ENCODE results near the gene NDUFS7. TPM values are rescaled to one million over a fixed set of nuclear protein-coding genes. Genes with fewer than 3 reads are reported as not detected.

NDUFS7 gene
- total RNA-seq, 3 donors from 2014 or later (not counting 1 experiment from before 2014, with no cell fraction given) = 60.8 to 67.9 (median 66.6) TPM

GRCh38 chr19:1434040-1434366, 50.3 kb downstream of the NDUFS7 start:
- no peaks in the 10 kb centered on the region for H3K9me3 ChIP-seq (ENCODE audit: control insufficient read depth, insufficient read depth, low read length)
- no peaks in the 10 kb centered on the region for H3K27me3 Mint-ChIP-seq (ENCODE audit: low read depth in 2 of 2)
- peaks cover 0 to 9% of the 10 kb centered on the region in 2 donors for H3K4me1 Mint-ChIP-seq
- DNase-seq (no peak), ATAC-seq (no peak)
- no peak for TF ChIP-seq CTCF (IDR thresholded peaks at IDR 0.05)
- peaks cover 8% of the 10 kb centered on the region for H3K4me1 ChIP-seq (ENCODE audit: control insufficient read depth, insufficient read depth, low read length)
- H3K4me3 ChIP-seq (ENCODE audit: low read length) = no peak overlapping the region
- no peak overlapping the region for H3K27ac ChIP-seq (ENCODE audit: low read length)
- no peak overlapping the region for H3K27ac Mint-ChIP-seq
- no peaks in the 10 kb centered on the region for H3K27me3 ChIP-seq (ENCODE audit: control insufficient read depth, insufficient read depth, low read length)
- intact Hi-C loops (cut with micrococcal nuclease) = no loop called here
- no peaks in the 10 kb centered on the region for H3K36me3 Mint-ChIP-seq
- no peak overlapping the region for H3K4me3 Mint-ChIP-seq
- no peaks in the 10 kb centered on the region for H3K9me3 Mint-ChIP-seq
- WGBS (ENCODE audit: insufficient coverage) = 96% methylated on average over 17 of the region's 17 CpGs
- peaks cover 52% of the 10 kb centered on the region for H3K36me3 ChIP-seq (ENCODE audit: control insufficient read depth, insufficient read depth, low read length)

DNA sequence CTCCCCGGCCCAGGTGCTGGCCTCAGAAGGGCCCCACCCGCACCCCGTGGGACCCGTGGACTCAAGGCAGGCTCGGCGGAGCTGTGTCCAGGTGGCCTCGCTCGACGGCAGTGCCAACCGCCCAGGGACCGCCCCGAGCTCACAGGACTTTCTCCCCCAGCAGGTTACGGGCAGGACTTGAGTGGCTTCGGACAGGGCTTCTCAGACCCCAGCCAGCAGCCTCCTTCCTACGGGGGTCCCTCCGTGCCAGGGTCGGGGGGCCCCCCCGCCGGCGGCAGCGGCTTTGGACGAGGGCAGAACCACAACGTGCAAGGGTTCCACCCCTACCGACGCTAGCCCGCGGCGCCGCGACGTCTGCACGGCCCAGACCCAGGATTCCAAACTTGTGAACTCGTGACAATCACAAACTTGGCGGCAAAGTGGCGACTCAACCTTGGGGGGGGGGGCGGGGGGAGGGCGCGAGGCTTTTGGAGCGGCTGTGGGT, 50.9 kb downstream of the NDUFS7 start:
- Histone ChIP-seq H3K4me3 (ENCODE audit: low read length) (no peak overlapping the region), H3K4me1 (ENCODE audit: control insufficient read depth, insufficient read depth, low read length) (peaks cover 14% of the 10 kb centered on the region), H3K36me3 (ENCODE audit: control insufficient read depth, insufficient read depth, low read length) (peaks cover 49% of the 10 kb centered on the region), H3K9me3 (ENCODE audit: control insufficient read depth, insufficient read depth, low read length) (no peaks in the 10 kb centered on the region), H3K27ac (ENCODE audit: low read length) (no peak overlapping the region), H3K27me3 (ENCODE audit: control insufficient read depth, insufficient read depth, low read length) (no peaks in the 10 kb centered on the region)
- no peak overlapping the region for H3K27ac Mint-ChIP-seq
- intact Hi-C loops (cut with micrococcal nuclease) = no loop called here
- no peaks in the 10 kb centered on the region for H3K9me3 Mint-ChIP-seq
- no peaks in the 10 kb centered on the region for H3K27me3 Mint-ChIP-seq (ENCODE audit: low read depth in 2 of 2)
- DNase-seq = no peak
- TF ChIP-seq CTCF (IDR thresholded peaks at IDR 0.05) = no peak
- peaks cover 2 to 12% of the 10 kb centered on the region in 2 donors for H3K4me1 Mint-ChIP-seq
- WGBS (ENCODE audit: insufficient coverage) = 90% methylated on average over 35 of the region's 39 CpGs
- ATAC-seq = no peak
- no peak overlapping the region for H3K4me3 Mint-ChIP-seq
- no peaks in the 10 kb centered on the region for H3K36me3 Mint-ChIP-seq

DNA sequence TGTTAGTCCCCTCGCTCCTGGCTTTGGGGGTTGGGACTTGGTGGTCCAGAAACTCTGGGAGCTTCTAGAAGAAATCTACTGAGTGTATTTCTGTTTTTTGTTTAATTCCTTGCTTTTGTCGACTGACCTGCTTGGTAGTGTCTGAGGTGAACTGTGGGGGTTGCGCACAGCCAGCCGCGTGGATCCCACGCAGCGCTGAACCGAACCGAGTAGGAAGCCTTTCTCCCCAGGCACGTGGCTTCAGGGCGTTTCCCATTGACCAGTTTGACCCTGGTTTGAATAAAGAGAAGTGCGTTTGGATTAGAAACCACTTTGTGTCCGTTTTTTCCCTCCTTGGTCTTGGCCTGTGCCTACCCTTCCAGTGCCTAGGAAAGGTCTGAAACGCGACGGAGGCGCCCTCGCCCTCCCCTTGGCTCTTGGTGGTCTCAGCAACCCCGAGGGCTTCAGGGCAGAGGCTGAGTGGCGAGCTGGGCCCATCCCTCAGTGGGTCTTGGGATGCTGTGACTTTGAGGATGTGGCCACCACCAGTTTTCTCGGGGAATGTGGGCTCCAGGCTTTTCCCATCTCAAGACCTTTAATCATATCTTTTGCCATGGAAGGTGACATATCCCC, 51.8 kb downstream of the NDUFS7 start:
- no peak for ATAC-seq
- intact Hi-C loops (cut with micrococcal nuclease) = no loop called here

More for the DNA sequence above, 51.8 kb downstream of the NDUFS7 start:
- Histone ChIP-seq H3K4me3 (ENCODE audit: low read length) (no peak overlapping the region), H3K4me1 (ENCODE audit: control insufficient read depth, insufficient read depth, low read length) (peaks cover 23% of the 10 kb centered on the region), H3K27me3 (ENCODE audit: control insufficient read depth, insufficient read depth, low read length) (no peaks in the 10 kb centered on the region), H3K27ac (ENCODE audit: low read length) (no peak overlapping the region), H3K36me3 (ENCODE audit: control insufficient read depth, insufficient read depth, low read length) (peaks cover 48% of the 10 kb centered on the region), H3K9me3 (ENCODE audit: control insufficient read depth, insufficient read depth, low read length) (no peaks in the 10 kb centered on the region)
- Mint-ChIP-seq H3K36me3 (no peaks in the 10 kb centered on the region), H3K9me3 (no peaks in the 10 kb centered on the region), H3K27me3 (ENCODE audit: low read depth in 2 of 2) (no peaks in the 10 kb centered on the region), H3K4me1 (peaks cover 10 to 18% of the 10 kb centered on the region in 2 donors), H3K27ac (peak overlapping the region in 1 of 2 donors; percentile 40), H3K4me3 (no peak overlapping the region)
- WGBS (ENCODE audit: insufficient coverage) = 92% methylated on average over 21 of the region's 21 CpGs
- no peak for TF ChIP-seq CTCF (IDR thresholded peaks at IDR 0.05)
- no peak for DNase-seq

Data from natural killer cell (primary cell).